ENCODE measurements around the gene TOM1.

TOM1 gene

GRCh38 chr22:35307892-35308291, 8.2 kb downstream of the TOM1 start:
- DNase-seq, result no peak

- peak; percentile 26 for DNase-seq
These were observed 8.9 kb downstream of the TOM1 start for GRCh38 chr22:35308480-35309021.

- no peak for DNase-seq
These were observed 11.2 kb downstream of the TOM1 start for GRCh38 chr22:35310556-35311550.

GRCh38 chr22:35311551-35311999, 11.9 kb downstream of the TOM1 start:
- no peak for DNase-seq

- peak; percentile 18 for DNase-seq
These were observed 12.7 kb downstream of the TOM1 start for GRCh38 chr22:35312198-35313059.

- DNase-seq, result peak; percentile 23
These were observed 13.8 kb downstream of the TOM1 start for GRCh38 chr22:35313311-35314121.

- DNase-seq, result no peak
These were observed 14.7 kb downstream of the TOM1 start for GRCh38 chr22:35314161-35314942.

- DNase-seq, result no peak
These were observed 15.6 kb downstream of the TOM1 start for GRCh38 chr22:35315141-35315854.

GRCh38 chr22:35315855-35316745, 16.4 kb downstream of the TOM1 start:
- no peak for DNase-seq

- DNase-seq, result no peak
These were observed 17.1 kb downstream of the TOM1 start for GRCh38 chr22:35316751-35317150.

GRCh38 chr22:35317680-35318290, 18.1 kb downstream of the TOM1 start:
- no peak for DNase-seq

GRCh38 chr22:35318346-35319215, 18.9 kb downstream of the TOM1 start:
- DNase-seq, result no peak

- no peak for DNase-seq
These were observed 19.7 kb downstream of the TOM1 start for GRCh38 chr22:35319244-35319985.

- DNase-seq, result no peak
These were observed 22.4 kb downstream of the TOM1 start for GRCh38 chr22:35322126-35322525.

- no peak for DNase-seq
These were observed 23.2 kb downstream of the TOM1 start for GRCh38 chr22:35322893-35323292.

- no peak for DNase-seq
These were observed 23.6 kb downstream of the TOM1 start for GRCh38 chr22:35323305-35323704.

- no peak for DNase-seq
These were observed 24.4 kb downstream of the TOM1 start for GRCh38 chr22:35324067-35324466.
